Measurements from ENCODE around the gene ZNF226.

DNA sequence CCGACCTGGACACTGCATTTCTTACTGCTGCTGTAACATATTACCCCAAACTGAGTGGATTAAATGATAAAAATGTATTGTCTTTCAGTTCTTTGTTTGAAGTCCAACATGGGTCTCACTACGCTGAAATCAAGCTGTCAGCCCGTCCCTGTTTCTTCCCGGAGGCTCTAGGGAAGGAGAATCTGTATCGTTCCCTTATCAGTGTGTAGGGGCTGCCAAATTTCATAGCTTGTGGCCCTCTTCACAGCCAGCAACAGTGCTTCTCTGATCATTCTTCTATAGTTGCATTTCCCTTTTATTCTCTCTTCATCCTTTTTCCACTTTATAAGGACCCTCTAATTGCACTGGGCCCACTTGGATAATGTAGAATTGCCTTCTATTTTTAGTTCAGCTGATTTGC, 13.4 kb upstream of the ZNF226 start:
- TF ChIP-seq POLR2A (IDR thresholded peaks at IDR 0.05; ENCODE audit: extremely low read depth, insufficient read length) (no peak), MYC (IDR thresholded peaks at IDR 0.05; ENCODE audit: low read depth, low read length) (no peak)

Measured in NB4 (cell line).